Measurements from ENCODE around the gene SDR42E1. TPM values are rescaled to one million over a fixed set of nuclear protein-coding genes. Genes with fewer than 3 reads are reported as not detected.
A peak's percentile ranks its signal among the peaks of the same experiment; 100 is the strongest.

The SDR42E1 gene
- total RNA-seq, 4 donors from 2014 or later: under 0.01 to 0.59 (median 0.26) TPM

DNA sequence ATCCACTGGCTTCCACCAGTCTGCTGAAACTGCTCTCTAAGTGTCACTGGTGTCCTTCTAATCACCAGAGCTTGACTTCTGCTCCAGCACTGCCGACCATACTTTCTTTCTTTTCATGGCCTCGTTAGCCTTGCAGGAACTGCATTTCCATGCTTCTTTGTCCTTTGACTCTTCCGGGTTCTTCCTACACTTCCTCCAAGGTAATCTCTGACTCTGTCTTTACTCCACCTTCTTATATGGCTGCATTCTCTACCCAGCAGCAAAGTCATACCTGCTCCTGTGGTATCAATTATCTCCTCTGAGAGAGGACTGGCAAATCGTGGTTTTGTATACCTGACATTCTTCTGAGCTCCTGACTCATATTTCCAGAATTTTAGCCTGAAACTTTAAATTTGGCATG is 30.3 kb upstream of the SDR42E1 start:
- no peak for DNase-seq (ENCODE audit: low spot score in 2 of 2)
- H3K4me1 ChIP-seq: no peaks in the 10 kb centered on the region
- H3K27me3 ChIP-seq: no peaks in the 10 kb centered on the region
- H3K36me3 ChIP-seq: no peaks in the 10 kb centered on the region
- H3K27ac ChIP-seq: no peak overlapping the region
- no peak overlapping the region for H3K4me3 ChIP-seq
- H3K9me3 ChIP-seq: no peaks in the 10 kb centered on the region
- TF ChIP-seq POLR2A (IDR thresholded peaks at IDR 0.05) (no peak), EP300 (IDR thresholded peaks at IDR 0.05) (no peak), CTCF (IDR thresholded peaks at IDR 0.05) (no peak)
- 81 to 83% methylated on average over 4 of the region's 4 CpGs for WGBS, 2 donors

- Histone ChIP-seq H3K27me3 (no peaks in the 10 kb centered on the region), H3K9me3 (no peaks in the 10 kb centered on the region), H3K4me3 (no peak overlapping the region), H3K27ac (no peak overlapping the region), H3K36me3 (no peaks in the 10 kb centered on the region), H3K4me1 (no peaks in the 10 kb centered on the region)
- no peak for TF ChIP-seq EP300 (IDR thresholded peaks at IDR 0.05)
- TF ChIP-seq CTCF (IDR thresholded peaks at IDR 0.05): no peak
- no peak for DNase-seq (ENCODE audit: low spot score in 2 of 2)
- 71 to 78% methylated on average over 3 of the region's 3 CpGs for WGBS, 2 donors
These were observed 29.0 kb upstream of the SDR42E1 start for GRCh38 chr16:82040296-82040695.

DNA sequence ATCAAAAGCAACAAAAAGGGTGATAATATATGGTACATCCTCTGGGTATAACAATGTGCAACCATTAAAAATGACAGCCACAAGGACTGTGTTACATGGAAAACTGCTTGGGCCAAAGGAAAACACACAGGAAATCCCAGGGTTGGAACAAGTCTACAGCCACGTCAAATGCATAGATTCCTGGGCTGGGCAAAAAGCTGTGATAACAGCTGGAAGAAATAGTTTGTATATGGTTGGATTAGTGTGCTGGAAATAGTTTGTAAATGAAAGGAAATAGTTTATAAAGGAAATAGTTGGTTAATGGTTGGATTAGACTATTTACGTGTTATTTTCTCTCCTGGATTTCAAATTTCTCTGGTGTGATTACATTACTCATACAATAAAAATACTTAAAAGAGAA is 26.4 kb upstream of the SDR42E1 start:
- Histone ChIP-seq H3K36me3 (no peaks in the 10 kb centered on the region), H3K4me3 (no peak overlapping the region), H3K27me3 (no peaks in the 10 kb centered on the region), H3K27ac (no peak overlapping the region), H3K4me1 (no peaks in the 10 kb centered on the region), H3K9me3 (no peaks in the 10 kb centered on the region)
- DNase-seq (ENCODE audit: low spot score in 2 of 2): no peak
- TF ChIP-seq CTCF (IDR thresholded peaks at IDR 0.05): no peak
- WGBS, 2 donors: 58 to 65% methylated on average over 2 of the region's 2 CpGs

GRCh38 chr16:82037251-82037650 is 26.0 kb upstream of the SDR42E1 start:
- H3K9me3 ChIP-seq: no peaks in the 10 kb centered on the region
- no peaks in the 10 kb centered on the region for H3K4me1 ChIP-seq
- DNase-seq (ENCODE audit: low spot score in 2 of 2): no peak
- TF ChIP-seq EP300 (IDR thresholded peaks at IDR 0.05) (no peak), CTCF (IDR thresholded peaks at IDR 0.05) (no peak), POLR2A (IDR thresholded peaks at IDR 0.05) (no peak)
- WGBS, 2 donors: 91 to 95% methylated on average over 4 of the region's 4 CpGs
- H3K27ac ChIP-seq: no peak overlapping the region
- H3K36me3 ChIP-seq: no peaks in the 10 kb centered on the region
- H3K4me3 ChIP-seq: no peak overlapping the region
- H3K27me3 ChIP-seq: no peaks in the 10 kb centered on the region

DNA sequence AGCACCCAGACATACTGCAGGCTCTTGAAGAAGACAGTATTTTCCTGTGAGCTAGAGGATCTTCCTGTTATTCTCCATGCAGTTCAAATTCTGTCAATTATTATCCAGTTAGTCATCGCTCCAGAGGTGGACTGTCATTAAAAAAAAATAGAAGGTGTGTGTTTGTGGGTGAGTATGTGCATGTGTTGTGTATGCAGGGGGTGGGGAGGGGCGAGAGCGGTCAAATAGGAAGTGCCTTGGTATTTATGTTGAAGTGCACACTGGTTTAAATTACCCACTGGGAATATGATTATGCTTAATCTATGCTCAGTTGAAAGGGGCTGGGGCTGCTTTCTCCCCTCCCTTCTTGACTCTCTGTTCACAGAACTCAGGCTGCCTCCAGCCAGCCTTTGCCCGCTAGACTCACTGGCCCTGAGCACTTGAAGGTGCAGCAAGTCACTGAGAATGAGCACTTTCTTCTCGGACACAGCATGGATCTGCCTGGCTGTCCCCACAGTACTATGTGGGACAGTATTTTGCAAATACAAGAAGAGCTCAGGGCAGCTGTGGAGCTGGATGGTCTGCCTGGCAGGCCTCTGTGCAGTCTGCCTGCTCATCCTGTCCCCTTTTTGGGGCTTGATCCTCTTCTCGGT is 23.8 kb upstream of the SDR42E1 start, which contains the start of gene HSD17B2:
Gene HSD17B2 (plus strand): TSS at position 273 of the 632 bp plus-strand sequence. CDS start 172 bp downstream, at position 445.
- TF ChIP-seq EP300 (IDR thresholded peaks at IDR 0.05) (no peak), CTCF (IDR thresholded peaks at IDR 0.05) (no peak), POLR2A (IDR thresholded peaks at IDR 0.05) (no peak)
- 68 to 75% methylated on average over 6 of the region's 6 CpGs for WGBS, 2 donors
- no peak for DNase-seq (ENCODE audit: low spot score in 2 of 2)
- H3K27ac ChIP-seq: no peak within 1 kb of the TSS
- peak within 1 kb of the TSS in 1 of 4 donors; percentile 8 for H3K4me3 ChIP-seq
- H3K36me3 ChIP-seq: no peaks in the 10 kb centered on the region
- no peaks in the 10 kb centered on the region for H3K27me3 ChIP-seq
- no peaks in the 10 kb centered on the region for H3K4me1 ChIP-seq
- H3K9me3 ChIP-seq: no peaks in the 10 kb centered on the region

All from tibial nerve (tissue), 4 donors.